Measurements from ENCODE around the gene CENPP. TPM values are rescaled to one million over a fixed set of nuclear protein-coding genes. Genes with fewer than 3 reads are reported as not detected.

CENPP gene
- polyA plus RNA-seq, 4 donors, result 5.2 to 7.3 (median 5.7) TPM

GRCh38 chr9:92664394-92665152 is 338.8 kb downstream of the CENPP start:
- DNase-seq (ENCODE audit: low read depth in 4 of 4, low spot score in 3 of 4), result no peak

DNA sequence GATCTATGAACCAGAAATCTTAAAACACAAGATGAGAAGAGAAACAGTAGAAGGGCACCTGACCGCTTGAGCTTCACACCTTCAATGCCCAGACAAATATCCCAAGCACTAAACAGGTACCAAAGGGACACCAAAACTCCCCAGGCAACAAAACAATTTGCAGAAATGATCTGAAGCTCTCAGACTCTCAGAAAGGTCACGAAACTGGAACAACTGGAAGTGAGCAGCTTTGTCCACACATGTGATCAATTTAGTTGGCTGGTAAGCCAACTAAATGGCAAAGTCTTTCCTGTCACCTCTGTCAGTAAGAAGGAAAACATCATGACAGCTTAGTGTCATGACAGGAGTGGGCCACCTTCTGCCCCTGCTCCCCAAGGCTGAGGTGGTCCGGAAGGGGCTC is 340.1 kb downstream of the CENPP start:
- no peak for DNase-seq (ENCODE audit: low read depth in 4 of 4, low spot score in 3 of 4)

DNA sequence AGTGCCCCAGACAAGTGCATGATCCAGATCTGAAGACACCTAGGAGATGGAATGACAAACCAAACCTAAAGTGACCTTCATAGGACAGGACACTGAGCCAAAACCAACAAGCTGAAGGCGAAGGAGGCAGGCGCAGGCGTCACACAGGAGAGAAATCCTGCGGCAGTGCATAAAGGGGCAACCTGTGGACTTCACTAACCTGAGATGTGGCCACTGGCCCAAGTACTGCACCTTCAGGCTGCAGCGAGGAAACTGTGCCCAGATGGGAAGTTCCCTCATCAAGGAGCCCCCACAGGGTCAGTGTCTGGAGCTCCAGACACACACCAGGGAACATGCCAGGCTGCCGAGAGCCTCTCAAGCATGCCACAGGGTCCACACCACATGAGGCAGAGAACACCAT is 340.5 kb downstream of the CENPP start:
- no peak for DNase-seq (ENCODE audit: low read depth in 4 of 4, low spot score in 3 of 4)

DNA sequence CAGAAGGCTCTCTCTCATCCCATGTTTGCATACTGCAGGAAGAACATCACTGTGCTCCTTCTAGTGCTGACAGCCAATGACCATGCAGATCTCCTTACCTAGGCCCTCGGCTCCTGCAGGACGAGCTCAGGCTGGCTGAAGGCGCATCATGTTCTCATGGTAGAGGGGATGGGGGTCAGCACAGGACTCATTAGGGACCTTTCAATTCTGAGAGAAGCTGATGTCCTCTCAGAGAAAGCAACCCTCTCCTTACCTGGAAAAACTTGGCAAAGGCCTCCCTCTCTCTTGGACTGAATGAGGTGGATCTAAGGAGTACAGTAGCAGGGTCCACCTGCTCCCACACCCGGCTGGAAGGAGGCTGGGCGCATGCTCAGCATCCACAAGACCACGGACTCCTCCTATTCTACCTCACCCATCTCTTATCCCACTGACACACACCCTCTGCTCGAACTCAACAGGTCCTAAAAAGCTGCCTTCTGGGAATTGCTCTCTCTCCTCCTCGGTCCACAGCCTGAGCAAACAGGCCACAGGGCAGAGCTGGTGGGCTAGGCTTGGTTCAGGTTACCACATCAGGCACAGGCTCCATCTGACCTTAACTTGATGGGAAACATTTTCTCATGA is 341.3 kb downstream of the CENPP start:
- DNase-seq (ENCODE audit: low read depth in 4 of 4, low spot score in 3 of 4), result no peak

DNA sequence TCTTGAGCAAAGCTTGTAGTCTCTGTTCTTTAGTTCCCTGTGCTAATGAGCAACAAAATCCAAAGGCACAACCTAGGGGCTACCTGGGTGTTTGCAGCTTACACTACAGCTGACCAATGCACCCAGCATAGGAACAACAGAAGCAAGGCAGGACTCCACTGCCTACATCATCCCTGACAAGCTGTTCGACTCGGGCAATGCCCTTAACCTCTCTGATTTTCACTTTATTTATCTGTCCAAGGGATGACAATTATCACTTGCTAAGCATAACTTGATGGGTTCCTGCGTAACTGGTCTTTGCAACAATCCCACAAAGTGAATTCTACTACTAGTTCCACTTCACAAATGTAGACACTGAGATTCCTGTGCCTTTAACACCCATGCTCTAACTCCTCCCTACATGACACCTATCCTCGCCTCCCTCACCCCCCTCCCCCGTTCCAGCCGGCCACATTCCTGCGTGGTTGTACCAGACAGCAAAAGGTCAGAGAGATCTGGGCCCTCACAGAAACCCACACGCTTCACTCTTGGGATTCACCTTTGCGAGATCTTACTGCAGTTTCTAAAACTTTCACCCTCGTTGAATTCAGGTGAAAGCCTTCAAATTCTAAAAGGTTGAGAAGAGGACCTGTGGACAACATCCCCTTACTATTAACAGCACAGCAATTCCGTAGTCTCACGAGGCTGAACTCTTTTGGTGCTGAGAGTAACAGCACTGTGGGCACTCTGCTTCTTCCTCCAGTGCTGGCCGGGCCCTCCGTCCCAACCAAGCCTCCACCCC is 343.2 kb downstream of the CENPP start:
- DNase-seq (ENCODE audit: low read depth in 4 of 4, low spot score in 3 of 4), result peak in 2 of 4 donors; percentile 3 to 13

DNA sequence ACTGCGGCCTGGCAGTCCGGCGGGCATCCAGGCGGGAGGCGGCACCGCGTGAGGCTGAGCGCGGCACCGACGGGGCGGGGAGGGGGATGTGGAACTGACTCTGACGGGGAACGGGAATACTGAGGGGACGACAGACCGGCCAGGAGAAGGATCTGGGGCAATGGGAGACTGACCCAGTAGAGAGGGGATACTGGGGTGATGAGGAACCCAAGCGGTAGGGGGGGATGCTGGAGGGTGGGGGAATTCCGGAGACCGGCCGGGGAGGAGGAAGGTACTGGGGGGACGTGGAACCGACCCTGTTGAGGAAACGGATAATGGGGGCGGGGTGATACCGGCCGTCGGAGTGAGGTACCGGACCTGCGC is 343.8 kb downstream of the CENPP start:
- peak in 1 of 4 donors; percentile 18 for DNase-seq (ENCODE audit: low read depth in 4 of 4, low spot score in 3 of 4)

Other genes with a start within 250 kb of the CENPP start
- gene SPTLC1, start 210.5 kb upstream of the CENPP start, polyA plus RNA-seq (ENCODE audit: insufficient read length in 4 of 4), result 100 to 1,000 TPM in 2 of 4 donors, 10 to 100 TPM in 2; 90.7 to 114 (median 105) TPM
- 100 to 1,000 TPM in 2 of 4 donors, 10 to 100 TPM in 2; 95.8 to 104 (median 98.9) TPM for gene IARS1, start 32.3 kb upstream of the CENPP start, polyA plus RNA-seq (ENCODE audit: insufficient read length in 4 of 4)
- gene NOL8, start 603 bp upstream of the CENPP start, polyA plus RNA-seq (ENCODE audit: insufficient read length in 4 of 4), result 10 to 100 TPM; 39.0 to 49.1 (median 40.8) TPM
- 10 to 100 TPM; 72.1 to 99.0 (median 81.5) TPM for gene OGN, start 78.6 kb downstream of the CENPP start, polyA plus RNA-seq (ENCODE audit: insufficient read length in 4 of 4)
- 1 to 10 TPM; 1.8 to 6.3 (median 2.2) TPM for gene OMD, start 98.5 kb downstream of the CENPP start, polyA plus RNA-seq (ENCODE audit: insufficient read length in 4 of 4)
- gene ASPN, start 156.6 kb downstream of the CENPP start, polyA plus RNA-seq (ENCODE audit: insufficient read length in 4 of 4), result 10 to 100 TPM; 16.8 to 25.1 (median 19.7) TPM
- 10 to 100 TPM; 14.8 to 23.6 (median 18.3) TPM for gene ECM2, start 210.0 kb downstream of the CENPP start, polyA plus RNA-seq (ENCODE audit: insufficient read length in 4 of 4)

All from right renal pelvis (tissue), 4 donors.